K562 (cell line): ENCODE data around the gene PLEKHF1. TPM values are rescaled to one million over a fixed set of nuclear protein-coding genes. Genes with fewer than 3 reads are reported as not detected.

Experiments
- ATAC-seq: fragments of 200-7000 bp; cut with Tn5 transposase; 3 replicates; pipeline ENCODE4 v1.9.1; 2020; ENCODE audit warnings: moderate library complexity
- BruUV-seq: library from RNA; stranded (reverse); fragments of 400-500 nt; replicated peaks from 2 replicates; lab custom pipeline; 2021; lab: Mats Ljungman, UMichigan
- CTCF ChIA-PET: fragments of 300-600 bp; formaldehyde crosslinking; extraction: SDS; loops from one replicate; lab custom pipeline; 2021; ENCODE audit warnings: low intra/inter-chr PET ratio; lab: Yijun Ruan, JAX
- POLR2A ChIA-PET: fragments of 300-600, 350-650 bp; sonication (Branson Sonifier 250); formaldehyde crosslinking; extraction: SDS; loops from one replicate; lab custom pipeline; 2021; ENCODE audit warnings: antibody characterized with exemption, inconsistent platforms; lab: Yijun Ruan, JAX
- DNase-seq, 4 experiments: peaks; one replicate each; pipeline versions ENCODE4 v3.0.0 to v3.0.0-alpha.2; 2011 to 2018; ENCODE audit warnings: low spot score in 3 of 4, mixed read lengths in 3 of 4; ENCODE audit errors: extremely low read depth in 1 of 4
- FAIRE-seq: peaks from 2 replicates; lab custom pipeline; 2011; peaks lifted over from hg19 to GRCh38; lab: Jason Lieb, UNC
- H2AFZ ChIP-seq: 2 replicates; pipeline ENCODE4 v1.6.0; 2011; ENCODE audit warnings: low read depth, low read length, control low read depth, inconsistent platforms
- H3K27ac ChIP-seq: fragments of 200-600 bp; 3 replicates; pipeline ENCODE4 v1.8.0; 2011; ENCODE audit warnings: low read depth, mild to moderate bottlenecking, control low read depth, inconsistent platforms, low read length, moderate library complexity, mixed read lengths; ENCODE audit errors: extremely low read depth
- H3K27me3 ChIP-seq, 2 experiments: fragments of 300-600 bp in 1 of 2; 2 replicates in 1 of 2; 3 replicates in 1 of 2; pipeline versions ENCODE4 v1.6.0 to v1.8.0; 2011; ENCODE audit warnings: inconsistent platforms in 2 of 2, low read length in 2 of 2, mild to moderate bottlenecking in 1 of 2, mixed read lengths in 1 of 2, moderate library complexity in 1 of 2; ENCODE audit not compliant: control insufficient read depth in 2 of 2, insufficient read depth in 2 of 2
- H3K36me3 ChIP-seq: fragments of 300-600 bp; 3 replicates; pipeline ENCODE4 v1.8.0; 2011; ENCODE audit warnings: mild to moderate bottlenecking, low read length, inconsistent platforms; ENCODE audit not compliant: control insufficient read depth, insufficient read depth
- H3K4me1 ChIP-seq, 2 experiments: fragments of 200-600 bp in 1 of 2; replicated peaks in 1 of 2; 2 replicates in 1 of 2; 3 replicates in 1 of 2; pipeline versions ENCODE4 v1.5.1 to v1.8.0; 2011; ENCODE audit warnings: inconsistent platforms in 2 of 2, low read length in 2 of 2, mild to moderate bottlenecking in 1 of 2, mixed read lengths in 1 of 2, moderate library complexity in 1 of 2; ENCODE audit not compliant: control insufficient read depth in 2 of 2, insufficient read depth in 2 of 2
- H3K4me2 ChIP-seq: 2 replicates; pipeline ENCODE4 v1.6.1; 2011; ENCODE audit warnings: low read length, control low read depth, inconsistent platforms, mixed read lengths; ENCODE audit not compliant: insufficient read depth
- H3K4me3 ChIP-seq: fragments of 200-600 bp; sonication (generic), shearing (Covaris generic); 2 replicates; pipeline ENCODE4 v1.5.1; 2016; ENCODE audit warnings: control low read depth, inconsistent platforms
- H3K79me2 ChIP-seq: fragments of 200-600 bp; 3 replicates; pipeline ENCODE4 v1.8.0; 2011; ENCODE audit warnings: low read length, inconsistent platforms; ENCODE audit not compliant: control insufficient read depth, insufficient read depth
- H3K9ac ChIP-seq, 2 experiments: 2 replicates each; pipeline versions ENCODE4 v1.6.0 to v1.6.1; 2011; ENCODE audit warnings: low read depth in 2 of 2, low read length in 2 of 2, control low read depth in 1 of 2, inconsistent platforms in 1 of 2, mild to moderate bottlenecking in 1 of 2, mixed read lengths in 1 of 2; ENCODE audit not compliant: insufficient read depth in 1 of 2
- H3K9me1 ChIP-seq: one replicate; pipeline ENCODE4 v1.6.0; 2011; ENCODE audit warnings: inconsistent platforms, mild to moderate bottlenecking, low read length, moderate library complexity; ENCODE audit not compliant: control insufficient read depth, insufficient read depth
- H3K9me3 ChIP-seq: replicated peaks from 2 replicates; pipeline ENCODE4 v1.5.1; 2011; ENCODE audit warnings: low read depth, low read length, inconsistent platforms; ENCODE audit not compliant: control insufficient read depth, insufficient read depth
- H4K20me1 ChIP-seq: replicated peaks from 2 replicates; pipeline ENCODE4 v1.6.1; 2011; ENCODE audit warnings: low read length, inconsistent platforms, mixed read lengths; ENCODE audit not compliant: control insufficient read depth, insufficient read depth
- GABPA ChIP-seq: fragments of 200-800 bp; sonication (Bioruptor generic); conservative IDR thresholded peaks from 2 replicates; pipeline ENCODE4 v1.6.1; 2016; ENCODE audit warnings: low read depth, missing genetic modification characterization, missing compliant biosample characterization
- HEY1 ChIP-seq: fragments of 250-450 bp; sonication (Bioruptor Pico); IDR thresholded peaks from 2 replicates; pipeline ENCODE4 v1.5.0; 2020; ENCODE audit warnings: mild to moderate bottlenecking, moderate library complexity, borderline replicate concordance
- HMGN3 ChIP-seq: IDR thresholded peaks from 2 replicates; pipeline ENCODE4 v1.6.1; 2011; ENCODE audit warnings: borderline replicate concordance, low read depth, mild to moderate bottlenecking, mixed read lengths, low read length; ENCODE audit not compliant: insufficient read length; ENCODE audit errors: extremely low read depth
- IRF1 ChIP-seq: sonication (generic); formaldehyde crosslinking; IDR thresholded peaks from 2 replicates; pipeline ENCODE4 v1.8.0; 2022; ENCODE audit warnings: missing genetic modification reagents, mild to moderate bottlenecking, borderline replicate concordance
- MEF2D ChIP-seq: conservative IDR thresholded peaks from 2 replicates; pipeline ENCODE4 v1.6.1; 2016; ENCODE audit warnings: low read depth, missing genetic modification characterization, missing compliant biosample characterization
- TCF7L2 ChIP-seq: fragments of 150-350 bp; IDR thresholded peaks from 2 replicates; pipeline ENCODE4 v1.6.1; 2016; ENCODE audit warnings: low read depth, mild to moderate bottlenecking, low read length, moderate library complexity
- WGBS: fragments of 100-300 bp; shearing (Covaris generic); methylation state at CpG from one replicate; pipeline ENCODE4 v1.1.6; 2016; ENCODE audit warnings: low coverage, mixed read lengths; ENCODE audit not compliant: insufficient coverage; ENCODE audit errors: missing lambda C conversion rate; 5-methylcytosine and 5-hydroxymethylcytosine counted together
- in situ Hi-C: fragments of 300-500 bp; cut with MboI; formaldehyde crosslinking; loops from 4 replicates; pipeline ENCODE4 v1.15.0; 2018; ENCODE audit warnings: inconsistent platforms, mixed read lengths
- intact Hi-C: fragments of 100-400 bp; cut with micrococcal nuclease; formaldehyde crosslinking; loops from 2 replicates; pipeline ENCODE4 v1.14.2; 2022
- polyA plus RNA-seq, 8 experiments: library from polyadenylated mRNA; depleted of rRNA in 4 of 8; stranded (reverse) in 5 of 8; unstranded in 3 of 8; fragments of >200 nt; fragmentation: Nextera tagmentation in 2 of 8; fragmentation: Illumina TruSeq in 1 of 8; extraction: Ambion mirVana in 2 of 8; extraction: Trizol in 1 of 8; gene quantifications; 2 replicates each; pipeline versions ENCODE4 v1.2.1 to v1.2.3, GENCODE V29; 2011 to 2014; ENCODE audit warnings: inconsistent platforms in 1 of 8, missing spikeins in 1 of 8
- total RNA-seq, 7 experiments: library from RNA; depleted of rRNA in 6 of 7; stranded (reverse); fragments of >200 nt in 6 of 7; fragmentation: Illumina TruSeq in 2 of 7; extraction: Trizol in 2 of 7; gene quantifications; 2 replicates each; pipeline versions ENCODE4 v1.2.1 to v1.2.3, GENCODE V29; 2011 to 2021; ENCODE audit warnings: low replicate concordance in 1 of 7
- TF ChIP-seq, protein P1 (sequence below): IDR thresholded peaks from 2 replicates; pipeline ENCODE4 v1.6.1; 2011; ENCODE audit warnings: borderline replicate concordance, low read depth, mild to moderate bottlenecking, moderate library complexity, low read length; ENCODE audit not compliant: insufficient read depth, poor library complexity, severe bottlenecking
- TF ChIP-seq, protein P2 (sequence below): sonication (generic); IDR thresholded peaks from 2 replicates; pipeline ENCODE4 v1.6.1; 2016
- TF ChIP-seq, protein P3 (sequence below): fragments of 250-450 bp; sonication (Bioruptor Pico); IDR thresholded peaks from 2 replicates; pipeline ENCODE4 v1.8.0; 2021; ENCODE audit warnings: moderate library complexity, mild to moderate bottlenecking, inconsistent platforms

PLEKHF1 gene
- total and polyA plus RNA-seq, 9 of the 15 experiments (the other 6 are each of a cell fraction or from before 2014, with no cell fraction given), result 0.07 to 13.4 (median 3.9) TPM; not detected in 1

DNA sequence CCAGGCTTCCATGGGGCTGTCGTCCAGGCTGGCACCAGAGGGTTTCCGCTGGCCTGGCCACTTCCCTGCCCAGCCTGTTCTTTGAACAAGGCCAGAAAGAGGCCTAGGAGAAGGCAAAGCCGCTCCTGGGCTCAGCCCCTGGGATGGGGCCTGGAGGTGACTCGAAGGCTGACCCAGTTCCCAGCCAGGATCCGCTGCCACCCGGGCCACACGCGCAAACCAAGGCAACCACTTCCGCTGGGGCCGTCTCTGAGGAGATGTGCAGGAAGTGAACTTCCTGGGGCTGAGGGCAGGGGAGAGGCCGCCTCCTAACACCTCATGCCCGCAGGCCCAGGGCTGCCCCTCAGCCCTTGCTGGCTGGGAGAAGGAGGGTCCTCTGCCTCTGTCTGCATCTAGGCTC lies 15.2 kb downstream of the PLEKHF1 start:
- WGBS, result 65% methylated on average over 12 of the region's 12 CpGs
- Histone ChIP-seq H3K27ac (no peak overlapping the region), H4K20me1 (no peaks in the 10 kb centered on the region)

More for the DNA sequence above, 15.2 kb downstream of the PLEKHF1 start:
- Histone ChIP-seq H3K9me3 (no peaks in the 10 kb centered on the region), H3K36me3 (peaks cover 15% of the 10 kb centered on the region; the same call in 1 of the 3 replicates), H3K4me2 (no peak overlapping the region), H3K79me2 (no peaks in the 10 kb centered on the region), H3K4me1 (peaks cover 3 to 26% of the 10 kb centered on the region in 2 experiments; a peak in 3 of 5 replicates), H2AFZ (no peak overlapping the region), H3K9ac (peak overlapping the region in 1 of 2 experiments; percentile 52; a peak in 2 of 4 replicates), H3K4me3 (no peak overlapping the region), H3K27me3 (no peaks in the 10 kb centered on the region), H3K9me1 (no peaks in the 10 kb centered on the region)
- intact Hi-C loops (no loop called here), in situ Hi-C loops (no loop called here)
- TF ChIP-seq, protein P1, sequence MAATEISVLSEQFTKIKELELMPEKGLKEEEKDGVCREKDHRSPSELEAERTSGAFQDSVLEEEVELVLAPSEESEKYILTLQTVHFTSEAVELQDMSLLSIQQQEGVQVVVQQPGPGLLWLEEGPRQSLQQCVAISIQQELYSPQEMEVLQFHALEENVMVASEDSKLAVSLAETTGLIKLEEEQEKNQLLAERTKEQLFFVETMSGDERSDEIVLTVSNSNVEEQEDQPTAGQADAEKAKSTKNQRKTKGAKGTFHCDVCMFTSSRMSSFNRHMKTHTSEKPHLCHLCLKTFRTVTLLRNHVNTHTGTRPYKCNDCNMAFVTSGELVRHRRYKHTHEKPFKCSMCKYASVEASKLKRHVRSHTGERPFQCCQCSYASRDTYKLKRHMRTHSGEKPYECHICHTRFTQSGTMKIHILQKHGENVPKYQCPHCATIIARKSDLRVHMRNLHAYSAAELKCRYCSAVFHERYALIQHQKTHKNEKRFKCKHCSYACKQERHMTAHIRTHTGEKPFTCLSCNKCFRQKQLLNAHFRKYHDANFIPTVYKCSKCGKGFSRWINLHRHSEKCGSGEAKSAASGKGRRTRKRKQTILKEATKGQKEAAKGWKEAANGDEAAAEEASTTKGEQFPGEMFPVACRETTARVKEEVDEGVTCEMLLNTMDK, result no peak
- TF ChIP-seq IRF1 (CRISPR knock-in tag) (no peak), MEF2D (tag) (no peak), TCF7L2 (no peak), GABPA (tag) (0 out of 2 replicates have a peak, but pooled peaks have one; percentile 27), HMGN3 (no peak), HEY1 (CRISPR knock-in tag) (no peak)
- TF ChIP-seq, protein P2, sequence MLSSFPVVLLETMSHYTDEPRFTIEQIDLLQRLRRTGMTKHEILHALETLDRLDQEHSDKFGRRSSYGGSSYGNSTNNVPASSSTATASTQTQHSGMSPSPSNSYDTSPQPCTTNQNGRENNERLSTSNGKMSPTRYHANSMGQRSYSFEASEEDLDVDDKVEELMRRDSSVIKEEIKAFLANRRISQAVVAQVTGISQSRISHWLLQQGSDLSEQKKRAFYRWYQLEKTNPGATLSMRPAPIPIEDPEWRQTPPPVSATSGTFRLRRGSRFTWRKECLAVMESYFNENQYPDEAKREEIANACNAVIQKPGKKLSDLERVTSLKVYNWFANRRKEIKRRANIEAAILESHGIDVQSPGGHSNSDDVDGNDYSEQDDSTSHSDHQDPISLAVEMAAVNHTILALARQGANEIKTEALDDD, result no peak
- TF ChIP-seq, protein P3, sequence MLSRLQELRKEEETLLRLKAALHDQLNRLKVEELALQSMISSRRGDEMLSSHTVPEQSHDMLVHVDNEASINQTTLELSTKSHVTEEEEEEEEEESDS, result no peak
- DNase-seq (no peak), FAIRE-seq (no peak), ATAC-seq (no peak)
- ChIA-PET CTCF (no interaction called here), POLR2A (interaction anchor here (1.0 kb wide), 1 partner anchor 20 kb away, joined by 4 read pairs; no protein-coding TSS in a partner anchor)
- no TSS peak for BruUV-seq
